Stimulated activated CD4-positive, alpha-beta T cell treated with anti-CD3 and anti-CD28 coated beads, Interleukin-2, amount 100 ng/mL, for 24 hours (primary cell): ENCODE results near the gene CIAO2B.
A peak's percentile ranks its signal among the peaks of the same experiment; 100 is the strongest.
"Not testable (repeated sequence)": the region's sequence is repeated elsewhere in the genome, so short reads cannot be mapped to it uniquely, and the experiment has no call there.

Experiments used
- DNase-seq, 2 donors: peaks; one replicate each; pipeline ENCODE4 v3.0.0-alpha.2; 2020

The CIAO2B gene

GRCh38 chr16:66936889-66937554 lies 2.8 kb upstream of the CIAO2B start:
- DNase-seq = no peak

GRCh38 chr16:66936462-66936861 lies 2.3 kb upstream of the CIAO2B start:
- DNase-seq = no peak

DNA sequence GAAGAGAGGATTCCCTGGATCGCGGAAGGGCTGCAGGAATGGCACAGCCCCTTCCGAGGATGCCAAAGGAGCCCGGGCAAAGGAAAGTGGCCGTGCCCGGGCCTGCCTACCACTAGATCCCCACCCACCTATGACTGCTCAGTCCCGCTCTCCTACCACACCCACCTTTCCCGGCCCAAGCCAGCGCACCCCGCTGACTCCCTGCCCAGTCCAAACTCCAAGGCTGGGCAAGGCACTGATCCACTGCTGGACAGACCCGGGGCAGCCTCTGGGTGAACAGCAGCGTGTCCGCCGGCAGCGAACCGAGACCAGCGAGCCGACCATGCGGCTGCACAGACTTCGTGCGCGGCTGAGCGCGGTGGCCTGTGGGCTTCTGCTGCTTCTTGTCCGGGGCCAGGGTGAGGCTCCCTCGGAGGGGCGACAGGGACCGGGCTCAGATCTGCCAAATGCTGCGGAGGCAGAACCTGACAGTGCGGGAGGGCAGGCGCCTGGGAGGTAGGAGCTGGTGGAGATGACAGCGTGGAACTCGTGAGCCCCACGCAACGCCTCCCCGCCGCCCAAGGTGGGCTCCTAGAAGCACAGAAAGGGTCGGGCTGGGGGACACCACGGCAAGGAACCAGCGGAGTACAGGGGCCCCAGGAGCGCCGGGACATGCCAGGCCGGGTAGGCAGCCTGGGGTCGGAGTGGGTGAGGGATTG lies 1.3 kb upstream of the CIAO2B start, which contains the start of gene CES2:
Gene CES2 (plus strand): TSS at position 203 of the 698 bp plus-strand sequence. CDS start 120 bp downstream, at position 323.
- no peak for DNase-seq

- not testable (repeated sequence) for DNase-seq
These were observed 674 bp upstream of the CIAO2B start for GRCh38 chr16:66934839-66935313.

DNA sequence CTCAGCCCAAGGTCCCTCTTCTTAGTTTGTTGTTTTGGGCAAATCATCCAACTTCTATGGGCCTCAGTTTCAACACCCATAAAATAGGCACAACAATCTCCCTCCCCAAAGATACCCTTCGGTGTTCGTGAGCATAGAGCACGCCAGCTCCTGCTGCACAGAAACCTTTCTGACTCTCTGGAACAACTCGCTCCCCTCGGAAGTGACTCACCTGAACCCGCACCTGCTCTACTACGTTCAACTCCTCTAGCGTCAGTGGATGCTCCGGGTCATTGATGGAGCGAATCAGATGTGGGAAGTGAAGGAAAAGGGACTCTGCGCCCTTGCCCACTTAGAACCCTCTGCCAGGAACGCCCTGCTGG lies 445 bp downstream of the CIAO2B start:
- DNase-seq = peak; percentile 55 to 58

DNA sequence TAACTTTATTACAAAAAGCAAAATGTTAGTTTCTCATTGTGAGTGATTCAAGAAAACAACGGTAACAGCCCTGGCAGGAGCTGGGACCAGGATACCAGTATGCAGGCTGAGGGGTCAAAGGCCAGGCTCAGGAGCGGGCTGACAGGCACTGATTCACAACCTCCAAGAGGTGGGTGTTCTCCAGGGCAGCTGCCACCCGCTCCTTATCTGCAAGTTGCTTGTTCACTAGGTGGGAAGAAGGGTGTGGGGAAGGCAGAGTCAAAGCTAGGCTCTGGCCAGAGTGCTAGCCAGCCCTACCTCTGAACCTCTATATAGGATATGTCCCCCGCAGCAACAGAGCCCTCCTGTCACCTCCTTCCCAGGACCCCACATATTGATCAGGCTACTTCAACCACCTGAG lies 2.1 kb downstream of the CIAO2B start:
- no peak for DNase-seq

GRCh38 chr16:66931665-66932064 lies 2.5 kb downstream of the CIAO2B start:
- DNase-seq = no peak

DNA sequence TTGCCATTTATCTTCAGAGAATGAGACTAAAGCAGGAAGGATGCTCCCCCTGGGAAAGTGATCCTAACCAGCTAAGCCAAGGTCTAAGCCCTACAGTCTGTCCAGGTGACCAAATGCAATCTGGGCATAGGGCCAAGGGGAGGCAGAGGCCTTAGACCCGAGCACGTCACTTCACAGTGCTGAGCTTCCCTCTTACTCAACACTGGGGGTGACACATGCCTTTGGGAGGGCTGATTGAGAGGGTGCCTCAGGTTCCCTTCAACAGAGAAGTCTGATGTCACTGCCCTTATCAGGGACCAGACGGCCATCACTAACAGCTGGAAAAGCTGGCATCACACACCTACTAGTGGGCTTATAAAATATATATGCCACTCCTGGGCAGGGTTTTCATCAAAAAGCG lies 4.0 kb downstream of the CIAO2B start:
- DNase-seq = no peak

GRCh38 chr16:66928702-66929388 lies 5.4 kb downstream of the CIAO2B start:
- DNase-seq = peak; percentile 42 to 61

DNA sequence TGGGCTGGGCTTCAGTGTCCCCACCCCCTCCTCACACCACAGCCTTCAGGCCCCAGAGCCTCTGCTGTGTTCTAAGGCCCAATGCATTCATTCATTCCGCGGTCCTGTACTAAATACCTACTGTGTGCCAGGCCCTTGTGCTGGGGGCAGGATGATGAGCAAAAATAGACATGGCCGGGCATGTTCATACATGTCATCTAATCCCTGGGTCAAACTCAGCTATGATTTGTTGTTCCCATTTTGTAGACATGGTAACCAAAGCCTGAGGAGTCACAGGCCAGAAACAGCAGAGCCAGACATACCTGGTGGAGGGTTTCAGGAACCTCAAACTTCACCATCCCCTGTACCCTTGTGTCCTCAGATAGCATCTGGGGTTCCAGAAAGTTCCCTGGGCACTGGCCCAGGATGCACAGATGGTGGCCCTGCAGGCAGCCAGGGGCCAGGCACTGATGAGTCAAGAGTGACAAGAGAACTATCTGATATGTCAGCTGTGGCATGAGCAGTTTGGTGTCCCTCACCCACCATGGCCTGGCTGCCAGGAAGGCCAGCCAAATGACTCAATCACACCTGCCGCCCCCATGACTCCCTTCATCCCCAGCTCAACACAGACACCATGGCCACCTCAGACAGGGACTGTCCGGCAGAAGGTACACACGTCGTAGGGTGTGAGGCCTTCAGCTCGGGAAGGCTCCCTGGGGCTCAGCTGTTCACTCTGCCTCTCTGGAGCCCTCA lies 6.1 kb downstream of the CIAO2B start:
- no peak for DNase-seq

DNA sequence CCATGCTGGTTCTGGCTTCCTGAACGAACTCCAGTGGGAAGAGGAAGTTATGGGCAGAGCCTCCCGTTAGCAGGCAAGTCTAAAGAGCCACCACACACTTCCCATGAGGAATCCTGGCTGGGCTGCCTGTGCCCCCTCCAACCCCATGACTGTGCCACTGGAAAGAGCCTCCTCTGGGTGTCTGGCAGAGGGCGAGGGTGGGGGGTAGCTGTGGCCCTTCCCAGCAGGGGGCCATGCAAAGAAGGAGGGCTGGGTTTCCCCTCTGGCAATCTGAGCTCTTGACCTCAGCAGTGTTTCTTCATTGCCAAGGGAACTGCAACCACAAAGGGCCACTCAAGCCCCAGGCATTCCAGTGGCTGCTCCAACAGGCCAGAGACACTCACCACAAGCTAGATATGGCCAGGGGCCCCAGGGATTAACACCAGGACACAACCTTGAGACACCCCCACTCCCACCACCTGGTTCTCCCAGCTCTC lies 7.2 kb downstream of the CIAO2B start:
- DNase-seq = no peak

- DNase-seq = no peak
These were observed 7.8 kb downstream of the CIAO2B start for GRCh38 chr16:66926171-66926947.

DNA sequence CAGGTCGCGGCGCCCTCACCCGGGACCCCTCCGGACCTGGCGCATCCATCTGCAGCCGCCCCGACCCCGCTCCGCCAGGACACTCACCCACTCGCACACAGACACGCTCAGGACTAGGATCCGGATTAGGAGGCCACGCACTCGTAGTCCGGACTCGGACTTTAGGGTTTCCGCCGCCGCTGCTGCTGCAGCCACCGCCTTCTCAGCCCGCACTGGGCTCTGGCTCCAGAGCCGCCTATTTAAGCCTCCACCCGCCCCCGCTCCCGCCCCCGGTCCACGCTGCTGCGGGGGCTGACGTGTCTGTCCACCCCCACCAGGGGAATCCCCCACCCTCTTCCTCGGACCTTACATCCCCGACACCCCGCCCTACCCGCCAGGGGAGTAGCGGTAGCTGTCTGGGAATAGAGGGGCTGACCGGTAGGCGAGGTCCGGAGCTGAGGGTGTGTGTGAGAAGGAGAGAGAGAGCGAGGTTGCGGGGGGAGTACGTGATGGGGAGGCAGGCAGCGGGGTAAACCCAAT lies 8.8 kb downstream of the CIAO2B start, which contains the start of gene RRAD:
Gene RRAD (minus strand): TSS at position 214 of the 519 bp plus-strand sequence. CDS start 356 bp downstream, outside the sequence.
- no peak for DNase-seq

- DNase-seq = peak; percentile 37 to 57
These were observed 9.5 kb downstream of the CIAO2B start for GRCh38 chr16:66924527-66925321.

DNA sequence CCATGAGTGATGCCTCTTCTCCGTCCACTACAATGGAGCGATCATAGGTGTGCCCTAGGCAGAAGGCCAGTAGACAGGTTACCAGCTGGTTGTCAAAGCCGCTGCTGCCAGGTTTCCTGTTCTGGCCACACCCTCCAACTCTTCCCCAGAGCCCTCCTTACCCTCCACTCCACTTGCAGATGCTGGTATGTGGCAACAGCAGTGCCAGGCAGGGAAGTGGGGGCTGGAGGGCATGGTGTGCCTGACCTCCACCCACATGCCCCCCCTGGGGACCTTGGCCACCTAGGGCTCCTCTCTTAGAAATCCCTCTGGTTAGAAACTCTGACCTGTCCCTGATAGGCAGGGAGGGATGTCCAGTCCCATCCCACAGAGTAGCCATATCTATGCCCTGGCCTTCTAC lies 10.3 kb downstream of the CIAO2B start:
- DNase-seq = no peak

- DNase-seq = no peak
These were observed 10.9 kb downstream of the CIAO2B start for GRCh38 chr16:66923247-66923731.

DNA sequence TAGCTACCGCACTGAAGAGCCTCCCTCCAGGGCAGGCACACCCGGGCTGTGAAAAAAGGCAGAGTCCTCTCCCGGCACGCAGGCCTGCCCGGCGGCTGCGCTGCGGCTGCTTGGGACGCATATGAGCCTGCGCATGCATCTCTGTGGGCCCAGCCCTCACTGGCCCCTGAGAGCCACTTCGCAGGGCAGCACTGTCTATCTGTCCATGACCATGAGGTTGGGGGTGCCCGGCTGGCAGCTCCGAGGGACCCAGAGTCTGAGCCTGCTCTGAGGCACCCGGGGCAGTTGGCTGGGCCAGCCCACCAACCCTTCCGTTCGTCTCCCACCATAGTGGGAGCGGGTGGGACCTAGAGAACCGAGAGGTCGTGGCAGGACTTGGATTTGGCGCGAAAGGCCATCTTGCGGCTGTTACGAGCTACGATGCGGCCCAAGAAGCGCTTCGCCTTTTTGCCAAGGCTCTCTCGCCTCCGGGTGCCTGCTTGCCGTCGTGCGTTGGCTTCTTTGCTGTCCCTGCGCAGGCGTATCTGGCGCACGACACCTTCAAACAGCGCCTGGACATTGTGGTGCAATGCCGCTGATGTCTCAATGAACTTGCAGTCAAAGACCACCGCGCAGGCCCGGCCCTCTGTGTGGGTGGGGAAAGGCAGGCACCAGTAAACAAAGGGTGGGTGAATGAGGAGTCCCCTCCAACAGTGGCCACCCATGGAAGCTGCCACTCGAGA lies 12.3 kb downstream of the CIAO2B start:
- DNase-seq = no peak

DNA sequence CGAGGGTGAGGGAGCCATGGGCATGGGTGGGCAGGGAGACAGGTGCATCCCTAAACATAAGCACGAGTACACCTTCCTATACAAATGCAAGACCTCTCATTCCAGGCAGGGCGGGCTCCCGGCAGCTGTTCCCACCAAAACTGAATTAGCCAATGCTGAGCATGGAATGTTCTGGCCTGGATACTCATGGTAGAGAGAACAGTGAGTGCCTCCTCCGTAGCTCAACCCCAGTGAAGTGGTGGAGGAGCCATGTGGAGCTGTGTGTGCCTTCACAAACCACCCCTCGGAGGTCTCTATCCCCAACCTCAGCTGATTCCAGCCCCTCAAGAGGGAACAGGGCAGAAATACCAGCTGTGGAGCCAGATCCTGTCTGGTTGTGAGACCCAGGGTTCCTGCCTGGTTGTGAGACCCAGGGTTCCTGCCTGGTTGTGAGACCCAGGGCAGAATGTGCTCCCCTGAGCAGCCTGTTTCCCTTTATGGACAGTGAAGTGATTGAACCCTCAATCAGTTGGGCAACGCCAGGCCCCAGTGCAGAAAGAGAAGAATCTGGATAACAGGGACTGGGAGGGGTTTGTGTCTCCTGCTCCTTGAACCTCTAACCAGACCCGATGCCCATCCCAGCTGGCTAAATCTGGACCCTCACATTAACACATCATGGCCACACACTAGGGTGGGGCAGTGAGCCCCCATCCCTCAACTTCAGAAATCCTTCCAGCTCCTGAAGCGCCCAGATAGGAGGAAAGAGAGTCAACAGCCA lies 13.1 kb downstream of the CIAO2B start:
- DNase-seq = no peak

DNA sequence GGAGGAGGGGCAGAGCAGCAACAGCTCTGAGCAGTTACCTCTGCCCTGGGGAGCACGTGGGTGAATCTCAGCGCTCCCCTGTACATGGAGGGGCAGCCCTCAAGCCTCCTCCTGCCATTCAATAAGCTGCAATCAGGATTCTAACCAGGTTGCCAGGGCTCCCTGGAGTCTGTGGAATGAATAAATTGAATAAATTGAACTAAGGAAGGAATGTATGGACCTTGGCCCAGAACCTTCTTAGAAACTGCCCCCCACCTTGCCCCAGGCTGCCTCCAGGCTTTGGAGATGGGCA lies 14.0 kb downstream of the CIAO2B start:
- no peak for DNase-seq
